DMS114 treated with DMSO at 0.1 percent for 48 hours (cell line): ENCODE data around the gene CARD9.
"Not testable (repeated sequence)": the region's sequence is repeated elsewhere in the genome, so short reads cannot be mapped to it uniquely, and the experiment has no call there.

Source experiments
- DNase-seq: peaks from one replicate; lab custom pipeline; 2025; ENCODE audit not compliant: unreplicated experiment; lab: John Stamatoyannopoulos, UW

The CARD9 gene, protein sequence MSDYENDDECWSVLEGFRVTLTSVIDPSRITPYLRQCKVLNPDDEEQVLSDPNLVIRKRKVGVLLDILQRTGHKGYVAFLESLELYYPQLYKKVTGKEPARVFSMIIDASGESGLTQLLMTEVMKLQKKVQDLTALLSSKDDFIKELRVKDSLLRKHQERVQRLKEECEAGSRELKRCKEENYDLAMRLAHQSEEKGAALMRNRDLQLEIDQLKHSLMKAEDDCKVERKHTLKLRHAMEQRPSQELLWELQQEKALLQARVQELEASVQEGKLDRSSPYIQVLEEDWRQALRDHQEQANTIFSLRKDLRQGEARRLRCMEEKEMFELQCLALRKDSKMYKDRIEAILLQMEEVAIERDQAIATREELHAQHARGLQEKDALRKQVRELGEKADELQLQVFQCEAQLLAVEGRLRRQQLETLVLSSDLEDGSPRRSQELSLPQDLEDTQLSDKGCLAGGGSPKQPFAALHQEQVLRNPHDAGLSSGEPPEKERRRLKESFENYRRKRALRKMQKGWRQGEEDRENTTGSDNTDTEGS

DNA sequence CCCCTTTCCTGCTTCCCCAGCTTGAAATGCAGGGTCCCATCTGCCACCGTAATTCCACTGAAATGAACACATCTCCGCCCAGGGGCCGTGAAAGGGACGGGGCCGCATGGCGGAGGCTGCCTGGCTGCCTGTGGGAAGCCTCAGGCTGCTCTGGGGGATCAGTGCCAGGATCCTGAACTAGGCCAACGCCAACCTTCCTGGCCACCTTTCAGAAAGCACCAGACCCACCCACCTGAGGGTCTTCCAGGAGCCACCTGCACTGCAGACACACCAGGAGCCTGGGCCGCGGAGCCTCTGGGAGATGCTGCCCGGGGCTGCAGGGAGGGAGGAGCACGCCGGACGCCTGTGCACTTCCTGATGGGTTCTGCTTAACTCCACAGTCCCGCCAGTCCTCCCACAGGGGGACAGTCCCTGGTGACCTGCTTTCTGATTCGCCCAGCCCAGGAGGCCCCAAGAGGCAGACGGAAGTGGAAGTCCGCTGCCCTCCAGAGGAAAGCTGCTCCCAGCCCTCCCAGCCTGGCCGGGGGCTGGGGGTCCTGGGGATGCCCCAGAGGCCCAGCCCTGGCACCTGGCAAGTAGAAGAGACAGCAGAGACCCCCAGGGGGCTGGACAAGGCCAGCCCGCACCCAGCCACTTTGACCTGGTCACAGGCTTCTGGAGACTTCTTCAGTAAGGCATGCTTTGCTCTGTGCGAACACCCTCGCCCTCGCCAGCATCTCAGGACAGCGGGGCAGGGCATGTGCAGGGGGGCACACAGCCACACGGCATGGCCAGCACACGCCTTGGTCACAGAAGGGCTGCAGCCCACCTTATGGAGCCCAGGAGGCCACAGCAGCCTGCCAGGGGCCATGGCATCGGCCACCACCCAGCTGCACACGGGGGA is at the start of gene CARD9:
CARD9 (minus strand) TSS at position 370 of the 883 bp plus-strand sequence. CDS start 1,591 bp downstream, outside the sequence.
- DNase-seq, result no peak

DNA sequence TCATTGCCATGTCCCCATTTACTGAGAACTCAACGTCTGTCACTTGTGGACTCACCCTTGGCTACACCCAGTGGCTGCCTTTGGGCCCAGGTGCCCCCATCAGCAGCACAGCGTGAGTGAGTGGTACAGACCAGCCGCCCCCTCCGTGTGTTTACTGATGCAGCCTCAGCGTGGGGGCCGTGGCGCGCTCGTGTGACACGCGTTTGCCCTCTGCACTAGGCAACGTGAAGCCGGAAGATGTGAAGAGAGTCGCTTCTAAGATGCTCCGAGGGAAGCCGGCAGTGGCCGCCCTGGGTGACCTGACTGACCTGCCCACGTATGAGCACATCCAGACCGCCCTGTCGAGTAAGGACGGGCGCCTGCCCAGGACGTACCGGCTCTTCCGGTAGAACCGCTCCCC is 49.4 kb upstream of the CARD9 start:
- no peak for DNase-seq

DNA sequence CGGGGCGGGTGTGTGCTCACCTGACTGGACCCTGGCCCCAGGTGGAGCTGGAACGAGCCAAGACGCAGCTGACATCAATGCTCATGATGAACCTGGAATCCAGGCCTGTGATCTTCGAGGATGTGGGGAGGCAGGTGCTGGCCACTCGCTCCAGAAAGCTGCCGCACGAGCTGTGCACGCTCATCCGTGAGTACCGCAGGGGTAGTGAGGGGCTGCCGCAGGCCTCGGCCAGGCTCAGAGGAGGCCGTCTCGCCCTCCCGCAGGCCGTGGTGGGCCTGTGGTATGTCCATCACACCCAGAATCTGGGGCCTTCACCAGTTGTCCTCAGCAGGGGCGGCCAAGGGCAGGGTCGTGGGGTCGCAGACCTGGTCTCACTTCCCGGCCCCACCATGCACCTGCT is 48.3 kb upstream of the CARD9 start:
- DNase-seq, result no peak

DNA sequence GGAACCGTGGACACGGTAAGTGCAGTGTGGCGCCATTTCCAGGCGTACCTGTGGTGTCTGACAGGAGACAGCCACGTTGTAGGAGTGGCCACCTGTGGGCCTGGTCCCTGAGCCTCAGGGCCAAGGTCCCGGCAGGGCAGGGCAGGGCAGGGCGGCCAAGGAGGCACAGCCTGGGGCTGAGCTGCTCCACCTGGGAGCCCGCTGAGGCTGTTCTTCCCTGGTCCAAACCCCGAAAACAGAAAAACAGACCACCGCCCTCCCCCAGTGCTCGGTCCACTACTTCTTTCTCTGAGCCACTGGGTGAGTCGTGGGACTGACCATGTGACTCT is 45.6 kb upstream of the CARD9 start:
- DNase-seq, result no peak

DNA sequence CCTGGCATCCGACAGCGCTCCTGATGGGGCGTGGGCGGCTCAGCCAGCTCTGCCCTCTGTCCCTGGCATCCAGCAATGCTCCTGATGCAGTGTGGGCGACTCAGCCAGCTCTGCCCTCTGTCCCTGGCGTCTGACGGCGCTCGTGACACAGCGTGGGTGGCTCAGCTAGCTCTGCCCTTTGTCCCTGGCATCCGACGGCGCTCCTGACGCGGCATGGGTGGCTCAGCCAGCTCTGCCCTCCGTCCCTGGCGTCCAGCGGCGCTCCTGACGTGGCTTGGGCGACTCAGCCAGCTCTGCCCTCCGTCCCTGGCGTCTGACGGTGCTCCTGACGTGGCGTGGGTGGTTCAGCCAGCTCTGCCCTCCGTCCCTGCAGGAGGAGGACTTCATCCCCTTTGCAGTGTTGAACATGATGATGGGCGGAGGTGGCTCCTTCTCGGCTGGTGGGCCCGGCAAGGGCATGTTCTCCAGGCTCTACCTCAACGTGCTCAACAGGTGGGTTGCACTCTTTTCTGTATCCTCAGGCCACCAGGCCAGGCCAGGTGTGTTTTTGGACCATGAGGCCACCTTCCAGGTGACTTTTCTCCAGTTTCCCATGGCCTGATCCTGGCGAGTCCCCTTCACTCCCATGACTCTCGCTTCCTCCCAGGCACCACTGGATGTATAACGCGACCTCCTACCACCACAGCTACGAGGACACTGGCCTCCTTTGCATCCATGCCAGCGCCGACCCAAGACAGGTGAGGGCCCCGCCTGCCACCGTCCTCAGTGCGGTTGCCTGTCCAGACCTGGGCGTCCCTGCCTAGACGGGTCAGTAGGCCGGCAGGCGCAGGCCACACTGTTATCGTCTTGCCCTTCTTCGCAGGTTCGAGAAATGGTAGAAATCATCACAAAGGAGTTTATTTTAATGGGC is 45.0 kb upstream of the CARD9 start:
- DNase-seq, result no peak

DNA sequence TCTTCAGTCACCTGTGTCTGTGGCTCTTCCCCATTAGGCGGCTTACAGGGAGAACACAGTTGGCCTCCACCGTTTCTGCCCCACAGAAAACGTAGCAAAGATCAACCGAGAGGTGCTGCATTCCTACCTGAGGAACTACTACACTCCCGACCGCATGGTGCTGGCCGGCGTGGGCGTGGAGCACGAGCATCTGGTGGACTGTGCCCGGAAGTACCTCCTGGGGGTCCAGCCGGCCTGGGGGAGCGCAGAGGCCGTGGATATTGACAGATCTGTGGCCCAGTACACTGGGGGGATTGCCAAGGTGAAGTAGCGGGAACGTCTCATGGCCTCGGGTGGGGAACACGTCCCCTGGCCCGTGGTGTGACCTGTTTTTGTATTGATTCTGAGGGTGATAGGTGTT is 43.4 kb upstream of the CARD9 start:
- no peak for DNase-seq

DNA sequence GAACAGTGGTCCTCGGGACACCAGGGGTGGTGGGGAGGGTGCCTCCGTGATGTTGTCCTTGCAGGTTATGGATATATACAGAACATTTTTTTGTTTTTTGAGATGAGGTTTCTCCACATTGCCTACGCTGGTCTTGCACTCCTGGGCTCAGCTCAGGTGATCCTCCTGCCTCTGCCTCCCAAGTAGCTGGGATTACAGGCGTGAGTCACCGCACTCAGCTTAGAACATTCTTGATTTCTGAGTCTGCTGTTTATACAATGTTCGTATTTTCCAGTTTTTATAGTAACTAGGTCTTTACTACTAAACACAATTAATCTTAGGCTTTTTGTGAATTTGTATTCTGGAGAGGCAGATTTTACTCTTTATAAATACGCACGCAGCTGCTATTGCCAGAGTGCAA is 43.0 kb upstream of the CARD9 start:
- no peak for DNase-seq

DNA sequence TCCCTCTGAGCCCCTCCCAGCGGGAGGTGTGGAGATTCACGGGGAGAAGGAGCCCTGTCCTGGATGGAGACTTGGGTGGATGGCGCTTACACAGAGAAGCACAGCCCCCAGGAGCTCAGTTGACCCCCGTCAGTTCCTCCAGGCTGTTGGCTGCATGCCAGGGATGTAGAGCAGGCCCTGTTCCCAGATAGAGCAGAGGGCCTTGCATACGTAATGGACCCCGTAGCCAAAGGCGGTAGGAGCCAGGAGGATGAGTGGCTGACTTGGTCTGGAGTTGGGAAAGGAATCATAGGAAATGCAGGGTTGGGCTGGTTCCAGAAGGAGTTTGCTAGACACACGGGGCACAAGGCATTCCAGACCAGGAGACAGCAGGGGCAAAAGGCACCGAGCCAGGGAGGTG is 39.5 kb upstream of the CARD9 start:
- DNase-seq, result no peak

DNA sequence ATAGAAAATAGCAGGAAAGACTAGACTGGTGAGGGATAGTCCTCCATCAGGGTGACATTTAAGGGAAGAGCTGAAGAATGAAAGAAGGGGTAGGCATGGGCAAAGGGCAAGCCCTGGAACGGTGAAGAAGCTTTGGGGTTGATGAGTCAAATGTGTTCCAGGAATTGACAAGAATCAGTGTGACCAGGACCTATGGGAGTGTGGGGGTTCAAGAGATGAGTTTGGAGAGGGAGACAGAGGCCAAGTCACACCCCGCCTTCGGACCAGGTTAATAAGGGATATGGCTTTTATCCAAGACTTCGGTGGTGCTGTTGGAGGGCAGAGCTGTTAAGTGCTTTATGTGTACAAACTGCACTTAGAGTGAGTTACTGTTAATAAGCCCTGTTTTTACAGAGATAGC is 37.9 kb upstream of the CARD9 start:
- no peak for DNase-seq

DNA sequence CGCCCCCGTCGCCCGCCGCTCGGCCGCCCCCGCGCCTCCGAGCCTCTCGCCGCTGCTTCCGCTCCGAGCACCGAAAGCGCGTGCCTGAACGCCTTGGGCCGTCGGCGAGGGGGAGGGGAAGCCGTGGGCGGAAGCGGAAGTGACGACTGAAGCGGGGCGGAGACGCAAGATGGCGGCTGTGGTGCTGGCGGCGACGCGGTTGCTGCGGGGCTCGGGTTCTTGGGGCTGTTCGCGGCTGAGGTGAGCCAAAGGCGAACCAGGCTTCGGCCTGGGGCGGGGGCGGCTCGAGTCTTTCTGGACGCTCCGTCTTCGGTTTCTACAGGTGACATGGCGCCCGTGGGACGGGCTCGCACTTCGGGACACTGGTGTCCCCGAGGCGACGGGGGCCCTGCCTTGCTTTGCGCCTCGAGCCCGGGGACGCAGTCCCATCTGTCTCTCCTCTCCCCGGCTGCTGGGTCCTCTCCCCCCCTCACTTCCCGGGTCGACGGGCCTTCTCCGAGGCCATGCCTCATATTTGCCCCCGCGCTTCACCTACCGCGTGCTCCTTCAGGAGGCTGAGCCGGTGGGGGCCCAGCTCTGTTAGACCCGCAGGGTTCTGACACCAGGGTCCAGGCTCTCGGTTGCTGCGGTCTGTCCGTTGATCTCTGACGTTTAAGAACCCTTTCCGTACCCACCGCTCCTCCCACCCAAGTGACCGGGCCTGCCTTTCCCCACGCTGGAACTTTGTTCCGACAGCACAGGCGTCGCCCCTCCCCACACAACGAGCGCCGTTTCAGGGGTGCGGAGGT is 37.2 kb upstream of the CARD9 start, which contains the start of the genes ENTR1 and PMPCA:
ENTR1 (minus strand) TSS at position 115 of the 788 bp plus-strand sequence. CDS start 217 bp downstream, outside the sequence.
PMPCA (plus strand) TSS at position 159 of the 788 bp plus-strand sequence; CDS start at position 170, 11 bp downstream.
- DNase-seq, result peak; percentile 60

DNA sequence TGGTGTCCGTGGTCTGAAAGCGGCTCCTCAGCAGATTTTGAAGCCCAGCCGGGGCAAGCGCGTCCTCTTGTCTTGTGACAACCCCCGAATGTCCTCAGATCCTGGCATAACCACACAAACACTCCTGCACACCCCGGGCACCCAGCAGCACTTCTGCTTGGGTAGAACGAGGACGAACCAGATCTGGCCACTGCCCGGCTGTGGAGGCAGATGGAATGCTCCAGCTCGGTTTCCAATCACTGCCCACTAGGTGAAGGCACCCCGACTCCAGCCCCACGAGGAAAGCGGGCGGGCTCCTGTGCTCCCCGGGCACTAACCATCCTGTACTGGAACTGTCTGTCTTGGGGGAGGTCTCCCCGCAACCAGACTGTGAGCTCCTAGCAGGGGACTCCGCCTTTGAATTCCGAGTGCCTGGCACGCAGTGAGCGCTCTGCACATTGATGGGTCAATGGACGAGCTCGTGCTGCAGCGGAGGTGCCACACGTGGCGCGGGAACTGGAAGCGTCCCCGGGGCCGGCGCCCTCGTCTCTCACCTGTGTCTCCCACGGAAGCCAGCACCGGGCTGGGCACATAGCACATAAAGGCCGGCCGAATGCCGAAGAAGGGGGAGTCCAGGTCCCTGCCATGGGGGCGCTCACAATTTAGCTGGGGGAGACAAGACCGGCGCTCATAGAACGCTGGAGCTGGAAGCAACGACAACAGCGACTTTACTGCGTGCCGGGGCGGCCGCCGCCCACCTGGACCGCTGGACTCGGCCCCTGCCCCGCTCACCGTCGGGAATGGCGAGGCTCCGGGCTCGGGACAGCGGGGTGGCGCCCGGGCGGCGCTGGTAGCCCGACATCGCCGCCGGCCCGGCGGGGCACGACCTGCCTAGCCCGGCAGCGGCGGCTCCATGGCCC is 36.3 kb upstream of the CARD9 start:
- DNase-seq, result no peak

DNA sequence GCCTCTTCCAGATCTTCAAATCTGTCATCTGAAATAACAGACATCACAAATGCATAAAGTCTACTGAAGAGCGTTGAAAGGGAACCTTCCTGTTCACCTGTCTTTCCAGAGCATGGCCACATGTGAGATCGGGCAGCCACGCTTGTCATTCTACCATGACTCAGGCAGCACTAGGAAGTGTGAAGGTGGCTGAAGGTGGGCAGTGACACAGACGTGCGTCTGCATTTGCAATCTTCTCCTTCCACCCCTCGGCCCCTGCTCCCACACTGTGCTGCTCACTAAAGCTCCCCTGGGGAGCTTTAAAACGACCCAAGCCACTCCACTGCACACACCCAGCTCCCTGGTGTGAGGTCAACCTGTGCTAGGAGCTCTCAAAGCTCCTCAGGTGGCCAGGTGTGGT is 34.4 kb upstream of the CARD9 start:
- DNase-seq, result no peak

DNA sequence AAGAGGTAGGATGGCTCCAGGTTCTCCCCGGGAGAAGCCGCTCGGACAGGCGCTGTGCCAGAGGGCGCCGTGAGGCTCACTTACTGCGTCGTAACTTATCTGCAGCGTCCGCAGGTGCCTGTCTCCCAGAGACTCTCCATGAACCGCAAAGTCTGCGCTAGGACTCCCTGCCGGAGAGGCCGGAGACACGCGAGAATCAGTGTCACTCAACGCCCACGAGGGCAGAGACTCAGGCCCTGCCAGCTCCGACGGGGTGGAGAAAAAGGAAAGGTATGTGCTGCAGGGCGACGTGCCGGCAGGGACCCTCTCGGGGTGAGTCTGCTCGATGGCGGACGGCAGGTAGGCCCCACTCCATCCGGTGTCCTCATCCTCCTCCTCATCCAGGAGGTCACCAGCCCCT is 33.6 kb upstream of the CARD9 start:
- not testable (repeated sequence) for DNase-seq

DNA sequence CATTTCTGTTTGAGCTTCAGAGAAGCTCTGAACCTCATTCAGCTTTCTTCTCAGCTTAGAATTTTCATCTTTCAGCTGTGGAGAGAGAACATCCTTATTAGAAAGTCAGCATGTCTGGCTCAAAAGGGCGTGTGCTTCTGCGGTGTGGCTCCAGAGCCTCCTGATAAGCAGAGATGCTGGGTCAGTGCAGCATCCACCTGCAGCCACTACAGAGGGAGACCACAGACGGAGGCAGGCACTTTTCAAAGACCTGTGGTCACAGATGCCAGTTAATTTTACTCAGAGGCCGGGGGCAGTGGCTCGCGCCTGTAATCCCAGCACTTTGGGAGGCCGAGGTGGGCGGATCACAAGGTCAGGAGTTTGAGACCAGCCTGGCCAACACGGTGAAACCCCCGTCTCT is 32.4 kb upstream of the CARD9 start:
- not testable (repeated sequence) for DNase-seq

DNA sequence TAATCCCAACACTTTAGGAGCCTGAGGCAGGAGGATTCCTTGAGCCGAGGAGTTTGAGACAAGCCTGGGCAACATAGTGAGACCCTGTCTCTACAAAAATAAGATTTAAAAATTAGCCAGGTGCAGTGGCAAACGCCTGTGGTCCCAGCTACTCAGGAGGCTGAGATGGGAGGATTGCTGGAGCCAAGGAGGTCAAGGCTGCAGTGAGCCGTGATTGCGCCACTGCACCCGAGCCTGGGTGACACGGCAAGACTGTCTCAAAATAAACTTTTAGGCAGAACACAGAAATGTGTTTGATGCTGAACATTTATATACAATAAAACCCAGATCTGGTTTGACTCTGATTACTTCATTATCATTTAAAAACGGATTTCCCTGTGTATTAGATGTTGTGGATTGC is 32.0 kb upstream of the CARD9 start:
- DNase-seq, result no peak

DNA sequence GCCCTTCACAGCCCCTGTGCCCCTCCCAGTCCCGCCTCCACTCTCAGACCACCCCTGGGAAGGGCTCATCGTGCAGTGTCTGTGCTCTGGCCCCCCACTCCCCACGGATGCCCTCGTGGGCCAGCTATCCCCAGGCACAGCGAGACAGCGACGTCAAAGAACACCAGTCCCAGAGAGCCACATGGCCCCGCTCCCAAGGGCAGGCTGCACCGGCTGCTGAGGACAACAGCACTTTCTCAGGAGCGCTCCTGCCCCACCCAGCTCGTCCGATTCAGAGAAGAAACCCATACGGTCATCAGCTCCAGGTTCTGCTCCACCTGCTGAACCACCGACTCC is 31.3 kb upstream of the CARD9 start:
- no peak for DNase-seq

DNA sequence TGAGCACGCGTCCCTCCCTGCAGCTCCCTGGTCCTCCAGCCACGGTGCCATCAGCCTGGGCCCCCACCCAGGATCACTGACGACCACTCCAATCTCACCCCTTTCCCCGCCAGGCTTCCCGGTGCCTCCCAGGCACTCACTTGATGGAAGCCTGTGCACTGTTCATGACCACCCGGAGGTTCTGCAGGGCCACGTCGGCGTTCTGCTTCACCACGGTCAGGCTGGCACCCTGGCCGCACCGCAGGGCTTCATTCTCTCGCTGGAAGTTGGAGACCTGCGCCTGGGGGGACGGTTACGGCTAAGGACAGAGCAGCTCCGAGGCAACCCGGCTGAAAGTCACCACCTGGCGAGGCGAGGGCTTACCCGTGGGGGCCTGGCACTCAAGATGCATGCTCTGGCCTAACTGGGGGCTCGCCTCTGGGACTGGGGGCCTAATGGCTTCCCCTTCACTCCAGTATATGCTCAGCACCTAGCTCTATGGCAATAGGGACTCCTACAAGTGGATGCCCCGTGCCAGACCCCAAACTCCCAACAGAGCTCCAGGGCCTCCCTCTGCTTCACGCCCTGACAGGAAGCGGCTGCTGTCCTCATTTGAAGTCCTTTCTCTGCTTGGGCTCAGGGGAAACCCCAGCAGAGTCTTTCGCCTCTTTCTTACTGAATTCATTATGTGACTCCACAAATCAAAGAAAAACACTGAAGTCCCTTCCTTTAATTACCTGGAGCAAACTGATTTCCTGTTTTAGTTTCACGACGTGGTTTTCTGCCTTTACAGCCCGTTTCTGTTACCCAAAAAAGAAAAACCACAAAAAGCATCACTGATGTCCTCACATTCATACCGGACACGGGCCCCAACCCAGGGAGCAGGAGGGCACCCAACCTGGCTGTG is 30.7 kb upstream of the CARD9 start:
- no peak for DNase-seq

DNA sequence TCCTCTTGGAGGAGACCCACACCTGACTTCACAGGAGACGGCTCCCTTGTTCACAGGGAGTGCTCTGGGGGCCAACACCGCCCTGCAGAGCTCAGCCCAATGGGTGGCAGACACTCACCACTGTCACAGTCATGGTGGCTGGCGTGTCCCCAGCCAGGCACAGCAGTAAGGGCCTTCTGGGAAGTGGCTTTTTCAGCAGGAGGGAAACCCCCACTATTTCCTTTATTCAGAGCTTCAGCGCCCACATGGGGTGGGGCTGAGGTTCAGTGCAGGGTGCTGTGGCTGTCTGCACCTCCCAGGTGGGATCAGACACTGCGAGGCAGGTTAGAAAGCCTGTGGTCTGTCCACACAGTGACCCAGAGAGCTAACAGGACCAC is 30.1 kb upstream of the CARD9 start:
- no peak for DNase-seq
